ENCODE measurements around the gene ABO. TPM values are rescaled to one million over a fixed set of nuclear protein-coding genes. Genes with fewer than 3 reads are reported as not detected.
"Not testable (repeated sequence)": the region's sequence is repeated elsewhere in the genome, so short reads cannot be mapped to it uniquely, and the experiment has no call there.

Gene ABO
- total RNA-seq, 1 donor from 2014 or later, result 0.58 TPM

- peaks cover 9% of the 10 kb centered on the region for H3K27me3 Mint-ChIP-seq
- H3K27ac Mint-ChIP-seq, result no peak overlapping the region
- no peaks in the 10 kb centered on the region for H3K9me3 Mint-ChIP-seq
- intact Hi-C loops (cut with micrococcal nuclease), result no loop called here
- no peaks in the 10 kb centered on the region for H3K4me1 Mint-ChIP-seq
- H3K4me3 Mint-ChIP-seq, result no peak overlapping the region
- H3K36me3 Mint-ChIP-seq (ENCODE audit: low read depth), result no peaks in the 10 kb centered on the region
- DNase-seq, result no peak
These were observed 5.4 kb upstream of the ABO start for GRCh38 chr9:133280392-133280791.

GRCh38 chr9:133278161-133279114 lies 3.4 kb upstream of the ABO start:
- H3K36me3 Mint-ChIP-seq (ENCODE audit: low read depth), result no peaks in the 10 kb centered on the region
- H3K27ac Mint-ChIP-seq, result no peak overlapping the region
- H3K4me3 Mint-ChIP-seq, result no peak overlapping the region
- H3K4me1 Mint-ChIP-seq, result no peaks in the 10 kb centered on the region
- peaks cover 18% of the 10 kb centered on the region for H3K27me3 Mint-ChIP-seq
- intact Hi-C loops (cut with micrococcal nuclease), result loop anchor here (10.0 kb wide), 1 partner anchor 94 kb away; no protein-coding TSS in a partner anchor
- H3K9me3 Mint-ChIP-seq, result no peaks in the 10 kb centered on the region
- no peak for DNase-seq

DNA sequence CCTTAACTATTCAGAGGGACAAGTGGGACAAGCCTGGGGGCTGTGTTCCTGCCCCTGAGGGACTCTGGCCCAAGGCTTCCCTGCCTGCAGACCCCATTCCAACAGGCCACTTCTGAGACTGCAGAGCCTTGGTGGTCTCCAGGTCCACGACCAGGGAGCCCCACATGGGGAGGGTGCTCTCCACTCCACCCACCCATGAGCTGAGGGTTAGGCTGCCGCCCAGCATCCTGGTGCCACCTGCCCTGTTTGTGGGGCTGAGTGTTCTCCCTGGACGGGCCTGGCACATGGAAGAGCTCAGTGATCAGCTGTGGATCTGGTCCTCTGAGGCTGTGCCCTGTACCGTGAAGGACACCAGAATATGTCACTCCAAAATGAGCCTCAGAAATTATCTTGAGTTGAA lies 2.5 kb upstream of the ABO start:
- H3K4me3 Mint-ChIP-seq, result no peak overlapping the region
- no peaks in the 10 kb centered on the region for H3K36me3 Mint-ChIP-seq (ENCODE audit: low read depth)
- H3K4me1 Mint-ChIP-seq, result peaks cover 6% of the 10 kb centered on the region
- DNase-seq, result no peak
- no peaks in the 10 kb centered on the region for H3K9me3 Mint-ChIP-seq
- no peak overlapping the region for H3K27ac Mint-ChIP-seq
- intact Hi-C loops (cut with micrococcal nuclease), result loop anchor here (10.0 kb wide), 1 partner anchor 93 kb away; no protein-coding TSS in a partner anchor
- H3K27me3 Mint-ChIP-seq, result peaks cover 24% of the 10 kb centered on the region

DNA sequence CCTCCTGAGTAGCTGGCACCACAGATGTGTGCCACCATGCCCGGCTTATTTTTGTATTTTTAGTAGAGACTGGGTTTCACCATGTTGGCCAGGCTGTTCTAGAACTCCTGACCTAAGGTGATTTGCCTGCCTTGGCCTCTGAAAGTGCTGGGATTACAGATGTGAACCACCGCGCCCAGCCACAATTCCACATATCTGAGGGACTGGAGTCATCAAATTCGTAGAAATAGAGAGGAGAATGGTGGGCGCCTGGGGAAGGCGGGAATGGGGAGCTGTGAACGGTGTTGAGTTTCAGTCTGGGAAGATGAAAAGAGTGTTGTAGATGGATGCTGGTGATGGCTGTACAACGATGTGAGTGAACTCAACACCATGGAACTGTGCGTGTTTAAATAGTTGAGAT lies 1.9 kb upstream of the ABO start:
- no peak for DNase-seq
- Mint-ChIP-seq H3K27me3 (peaks cover 25% of the 10 kb centered on the region), H3K36me3 (ENCODE audit: low read depth) (no peaks in the 10 kb centered on the region), H3K4me1 (peaks cover 6% of the 10 kb centered on the region), H3K4me3 (no peak overlapping the region), H3K27ac (no peak overlapping the region), H3K9me3 (no peaks in the 10 kb centered on the region)
- intact Hi-C loops (cut with micrococcal nuclease), result loop anchor here (10.0 kb wide), 1 partner anchor 92 kb away; no protein-coding TSS in a partner anchor

DNA sequence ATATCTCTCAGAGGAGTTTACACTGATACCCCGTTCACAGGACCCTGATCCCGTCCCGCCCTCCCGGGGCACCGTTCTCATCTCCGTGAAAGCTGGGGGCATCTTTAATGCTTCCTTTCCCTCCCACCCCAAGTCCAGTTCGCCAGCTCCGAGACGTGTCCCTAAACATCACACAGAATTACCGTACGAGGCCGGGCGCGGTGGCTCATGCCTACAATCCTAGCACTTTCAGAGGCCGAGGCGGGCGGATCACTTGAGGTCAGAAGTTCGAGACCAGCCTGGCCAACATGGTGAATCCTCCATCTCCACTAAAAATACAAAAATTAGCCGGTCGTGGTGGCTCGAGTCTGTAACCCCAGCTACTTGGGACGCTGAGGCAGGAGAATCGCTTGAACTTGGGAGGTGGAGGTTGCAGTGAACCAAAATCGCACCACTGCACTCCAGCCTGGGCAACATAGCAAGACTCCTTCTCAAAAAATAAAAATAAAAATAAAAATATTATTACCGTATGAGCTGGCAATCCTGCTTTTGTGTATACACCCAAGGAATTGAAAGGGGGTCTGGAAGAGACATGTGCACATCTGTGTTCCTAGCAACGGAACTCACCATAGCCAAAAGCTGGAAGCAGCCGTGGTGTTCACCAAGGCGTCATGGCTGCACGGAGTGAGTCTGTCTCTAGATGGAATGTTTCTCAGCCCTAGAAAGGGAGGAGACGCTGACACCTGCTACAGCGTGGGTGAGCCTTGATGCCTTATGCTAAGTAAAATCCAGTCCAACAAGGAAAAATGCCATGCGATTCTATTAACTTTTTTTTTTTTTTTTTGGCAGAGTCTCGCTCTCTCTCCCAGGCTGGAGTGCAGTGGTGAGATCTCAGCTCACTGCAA lies 1.2 kb upstream of the ABO start:
- intact Hi-C loops (cut with micrococcal nuclease), result loop anchor here (10.0 kb wide), 1 partner anchor 91 kb away; no protein-coding TSS in a partner anchor

GRCh38 chr9:133274236-133275104 lies 531 bp downstream of the ABO start:
- H3K4me3 Mint-ChIP-seq, result peak overlapping the region; percentile 5
- DNase-seq, result no peak
- no peaks in the 10 kb centered on the region for H3K36me3 Mint-ChIP-seq (ENCODE audit: low read depth)
- peaks cover 42% of the 10 kb centered on the region for H3K27me3 Mint-ChIP-seq
- H3K27ac Mint-ChIP-seq, result no peak overlapping the region
- H3K4me1 Mint-ChIP-seq, result peaks cover 6% of the 10 kb centered on the region
- H3K9me3 Mint-ChIP-seq, result no peaks in the 10 kb centered on the region
- intact Hi-C loops (cut with micrococcal nuclease), result loop anchor here (10.0 kb wide), 1 partner anchor 90 kb away; no protein-coding TSS in a partner anchor

More for the DNA sequence above, 1.2 kb upstream of the ABO start:
- H3K9me3 Mint-ChIP-seq, result no peaks in the 10 kb centered on the region
- H3K36me3 Mint-ChIP-seq (ENCODE audit: low read depth), result no peaks in the 10 kb centered on the region
- H3K4me3 Mint-ChIP-seq, result peak overlapping the region; percentile 31
- H3K27me3 Mint-ChIP-seq, result peaks cover 28% of the 10 kb centered on the region
- peaks cover 6% of the 10 kb centered on the region for H3K4me1 Mint-ChIP-seq
- no peak overlapping the region for H3K27ac Mint-ChIP-seq
- no peak for DNase-seq

GRCh38 chr9:133273819-133274218 lies 1.2 kb downstream of the ABO start:
- Mint-ChIP-seq H3K36me3 (ENCODE audit: low read depth) (no peaks in the 10 kb centered on the region), H3K27me3 (peaks cover 44% of the 10 kb centered on the region), H3K4me1 (peaks cover 6% of the 10 kb centered on the region), H3K4me3 (peak overlapping the region; percentile 5), H3K27ac (no peak overlapping the region), H3K9me3 (no peaks in the 10 kb centered on the region)
- no peak for DNase-seq
- intact Hi-C loops (cut with micrococcal nuclease), result loop anchor here (10.0 kb wide), 1 partner anchor 89 kb away; no protein-coding TSS in a partner anchor

- intact Hi-C loops (cut with micrococcal nuclease), result loop anchor here (10.0 kb wide), 1 partner anchor 88 kb away; no protein-coding TSS in a partner anchor
- H3K4me1 Mint-ChIP-seq, result peaks cover 6% of the 10 kb centered on the region
- DNase-seq, result peak; percentile 77
- H3K27ac Mint-ChIP-seq, result no peak overlapping the region
- no peaks in the 10 kb centered on the region for H3K36me3 Mint-ChIP-seq (ENCODE audit: low read depth)
- no peaks in the 10 kb centered on the region for H3K9me3 Mint-ChIP-seq
- H3K4me3 Mint-ChIP-seq, result peak overlapping the region; percentile 28
- peaks cover 48% of the 10 kb centered on the region for H3K27me3 Mint-ChIP-seq
These were observed 1.9 kb downstream of the ABO start for GRCh38 chr9:133273098-133273497.

GRCh38 chr9:133269537-133270362 lies 5.3 kb downstream of the ABO start:
- H3K27me3 Mint-ChIP-seq, result peaks cover 45% of the 10 kb centered on the region
- intact Hi-C loops (cut with micrococcal nuclease), result loop anchor here (10.0 kb wide), 1 partner anchor 85 kb away; no protein-coding TSS in a partner anchor

DNA sequence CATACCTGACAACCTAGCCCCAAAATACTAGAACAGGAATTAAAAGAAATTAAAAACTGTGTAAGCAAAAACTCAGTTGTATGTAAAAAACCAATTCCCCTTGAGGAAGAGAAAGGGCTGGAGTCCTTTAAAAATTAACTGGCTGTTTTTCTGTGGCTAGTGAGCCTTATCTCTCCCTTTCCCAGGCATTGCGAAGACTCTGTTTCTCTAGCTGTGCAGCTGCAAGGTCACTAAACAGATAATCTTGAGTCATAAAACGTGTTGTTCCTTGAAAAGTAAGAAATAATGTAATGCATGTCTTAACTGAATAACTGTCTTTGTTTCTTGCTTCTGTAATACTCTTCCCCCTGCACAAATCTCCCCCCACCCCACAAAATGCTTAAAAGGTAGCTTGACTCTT lies 5.9 kb downstream of the ABO start:
- H3K36me3 Mint-ChIP-seq (ENCODE audit: low read depth); DNase-seq; intact Hi-C loops (cut with micrococcal nuclease); H3K9me3 Mint-ChIP-seq; H3K4me3 Mint-ChIP-seq; H3K27ac Mint-ChIP-seq; H3K4me1 Mint-ChIP-seq: not testable (repeated sequence)
- peaks cover 42% of the 10 kb centered on the region for H3K27me3 Mint-ChIP-seq

More at GRCh38 chr9:133269537-133270362, 5.3 kb downstream of the ABO start:
- Mint-ChIP-seq H3K27ac (no peak overlapping the region), H3K9me3 (no peaks in the 10 kb centered on the region), H3K36me3 (ENCODE audit: low read depth) (no peaks in the 10 kb centered on the region), H3K4me3 (no peak overlapping the region), H3K4me1 (peaks cover 6% of the 10 kb centered on the region)
- no peak for DNase-seq

DNA sequence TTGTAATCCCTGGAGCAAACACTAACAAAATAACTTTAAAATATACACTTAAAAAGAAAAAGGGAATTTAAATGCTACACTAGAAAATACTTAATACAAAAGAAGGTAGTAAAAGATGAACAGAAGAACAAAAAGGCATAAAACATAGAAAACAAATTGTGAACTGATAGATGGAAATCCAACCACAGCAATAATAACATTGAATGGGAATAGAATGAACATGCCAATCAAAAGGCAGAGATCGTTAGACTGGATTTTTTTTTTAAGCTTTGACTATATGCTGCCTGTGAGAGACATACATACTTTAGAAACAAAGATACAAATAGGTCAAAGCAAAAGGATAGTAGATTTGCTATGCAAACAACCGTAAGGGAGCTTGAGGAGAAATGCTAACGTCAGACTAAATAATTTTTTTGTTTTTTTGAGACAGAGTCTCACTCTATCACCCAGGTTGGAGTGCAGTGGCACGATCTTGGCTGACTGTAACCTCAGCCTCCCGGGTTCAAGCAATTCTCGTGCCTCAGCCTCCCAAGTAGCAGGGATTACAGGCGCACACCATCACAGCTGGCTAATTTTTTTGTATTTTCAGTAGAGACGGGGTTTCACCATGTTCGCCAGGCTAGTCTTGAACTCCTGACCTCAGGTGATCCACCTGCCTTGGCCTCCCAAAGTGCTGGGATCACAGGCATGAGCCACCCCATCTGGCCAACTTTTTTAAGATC lies 6.5 kb downstream of the ABO start:
- H3K4me1 Mint-ChIP-seq, result peaks cover 6% of the 10 kb centered on the region
- no peaks in the 10 kb centered on the region for H3K36me3 Mint-ChIP-seq (ENCODE audit: low read depth)
- DNase-seq, result no peak
- no peaks in the 10 kb centered on the region for H3K9me3 Mint-ChIP-seq
- no peak overlapping the region for H3K27ac Mint-ChIP-seq
- H3K4me3 Mint-ChIP-seq, result no peak overlapping the region
- intact Hi-C loops (cut with micrococcal nuclease), result no loop called here
- peaks cover 37% of the 10 kb centered on the region for H3K27me3 Mint-ChIP-seq

All from activated CD4-positive, alpha-beta T cell treated with anti-CD3 and anti-CD28 coated beads, Interleukin-2, amount 10 ng/mL, durations not matched to agents 24 days and 14 days (primary cell).